Cardiac muscle cell (in vitro differentiated cells and primary cell): ENCODE measurements around the gene OLIG2. TPM values are rescaled to one million over a fixed set of nuclear protein-coding genes. Genes with fewer than 3 reads are reported as not detected.

ENCODE experiments used
- DNase-seq, 2 donors: peaks; one replicate each; pipeline versions ENCODE4 v3.0.0 to v3.0.0-alpha.2; 2010 to 2017; ENCODE audit warnings: low read depth in 1 of 2, low spot score in 1 of 2
- H3K27ac ChIP-seq: fragments of 200-600 bp; sonication (generic); 2 replicates; pipeline ENCODE4 v1.5.1; 2016
- H3K27me3 ChIP-seq: fragments of 200-600 bp; sonication (generic); 2 replicates; pipeline ENCODE4 v1.6.0; 2016; ENCODE audit warnings: control low read depth
- H3K36me3 ChIP-seq: fragments of 200-600 bp; sonication (generic); 2 replicates; pipeline ENCODE4 v1.5.1; 2016; ENCODE audit warnings: control low read depth
- H3K4me1 ChIP-seq: fragments of 200-600 bp; sonication (generic); 2 replicates; pipeline ENCODE4 v1.8.1; 2017; ENCODE audit warnings: low read depth, mild to moderate bottlenecking, mixed run types
- H3K4me3 ChIP-seq: fragments of 200-600 bp; sonication (generic); 2 replicates; pipeline ENCODE4 v1.5.1; 2016; ENCODE audit warnings: mild to moderate bottlenecking
- H3K9me3 ChIP-seq: fragments of 200-600 bp; sonication (generic); 2 replicates; pipeline ENCODE4 v1.5.1; 2017; ENCODE audit warnings: low read depth, mild to moderate bottlenecking, control low read depth
- CTCF ChIP-seq: IDR thresholded peaks from 2 replicates; pipeline ENCODE4 v1.5.1; 2012; ENCODE audit warnings: low read depth, mild to moderate bottlenecking, low read length
- polyA plus RNA-seq: library from polyadenylated mRNA; unstranded; fragments of >200 nt; fragmentation: Nextera tagmentation; extraction: Ambion mirVana; gene quantifications from 2 replicates; pipeline ENCODE4 v1.2.1, GENCODE V29; 2016
- total RNA-seq: library from RNA; depleted of rRNA; stranded (reverse); fragments of >200 nt; gene quantifications from 2 replicates; pipeline ENCODE4 v1.2.3, GENCODE V29; 2016

Gene OLIG2
- total and polyA plus RNA-seq, 2 experiments from 2014 or later = 0.09 TPM; not detected in 1

- Histone ChIP-seq H3K4me1 (no peaks in the 10 kb centered on the region), H3K27ac (no peak overlapping the region), H3K36me3 (no peaks in the 10 kb centered on the region), H3K9me3 (no peaks in the 10 kb centered on the region), H3K27me3 (peaks cover 28% of the 10 kb centered on the region), H3K4me3 (no peak overlapping the region)
- no peak for TF ChIP-seq CTCF
- DNase-seq = no peak
Measured at GRCh38 chr21:33008333-33009051, 17.2 kb upstream of the OLIG2 start.

GRCh38 chr21:33010931-33011330 is 14.8 kb upstream of the OLIG2 start:
- Histone ChIP-seq H3K27me3 (peaks cover 42% of the 10 kb centered on the region), H3K4me1 (no peaks in the 10 kb centered on the region), H3K9me3 (no peaks in the 10 kb centered on the region), H3K36me3 (no peaks in the 10 kb centered on the region), H3K27ac (no peak overlapping the region), H3K4me3 (no peak overlapping the region)
- TF ChIP-seq CTCF = no peak
- no peak for DNase-seq

GRCh38 chr21:33011462-33011861 is 14.3 kb upstream of the OLIG2 start:
- DNase-seq = peak in 1 of 2 donors; percentile 27
- Histone ChIP-seq H3K36me3 (no peaks in the 10 kb centered on the region), H3K4me1 (no peaks in the 10 kb centered on the region), H3K9me3 (no peaks in the 10 kb centered on the region), H3K27ac (no peak overlapping the region), H3K4me3 (no peak overlapping the region), H3K27me3 (peaks cover 48% of the 10 kb centered on the region)
- no peak for TF ChIP-seq CTCF

- Histone ChIP-seq H3K27me3 (peaks cover 58% of the 10 kb centered on the region), H3K9me3 (no peaks in the 10 kb centered on the region), H3K36me3 (no peaks in the 10 kb centered on the region), H3K4me3 (no peak overlapping the region), H3K27ac (no peak overlapping the region), H3K4me1 (no peaks in the 10 kb centered on the region)
- no peak for TF ChIP-seq CTCF
- no peak for DNase-seq
Measured at GRCh38 chr21:33013626-33014025, 12.1 kb upstream of the OLIG2 start.

GRCh38 chr21:33014331-33014730 is 11.4 kb upstream of the OLIG2 start:
- TF ChIP-seq CTCF = no peak
- H3K27ac ChIP-seq = no peak overlapping the region
- H3K27me3 ChIP-seq = peaks cover 61% of the 10 kb centered on the region
- H3K36me3 ChIP-seq = no peaks in the 10 kb centered on the region
- no peak for DNase-seq
- H3K4me1 ChIP-seq = no peaks in the 10 kb centered on the region
- H3K9me3 ChIP-seq = no peaks in the 10 kb centered on the region
- H3K4me3 ChIP-seq = no peak overlapping the region
